Measurements from ENCODE around the gene SYNE2. TPM values are rescaled to one million over a fixed set of nuclear protein-coding genes. Genes with fewer than 3 reads are reported as not detected.

The SYNE2 gene
- polyA plus RNA-seq, 1 donor: 50.5 TPM

GRCh38 chr14:64196814-64197411, 344.1 kb downstream of the SYNE2 start:
- H3K4me3 ChIP-seq (ENCODE audit: low read length): peak overlapping the region; percentile 42
- no CpG with 5 or more reads among the region's 20 CpGs for WGBS (ENCODE audit: insufficient coverage, low lambda C conversion rate)

GRCh38 chr14:64197996-64198395, 345.2 kb downstream of the SYNE2 start:
- Histone ChIP-seq H3K9me3 (ENCODE audit: control insufficient read depth, low read depth, low read length) (no peaks in the 10 kb centered on the region), H3K4me1 (ENCODE audit: control insufficient read depth, insufficient read depth, low read length) (peaks cover 28% of the 10 kb centered on the region), H3K36me3 (ENCODE audit: control insufficient read depth, insufficient read depth, low read length) (peaks cover 5% of the 10 kb centered on the region), H3K4me3 (ENCODE audit: low read length) (no peak overlapping the region), H3K27ac (ENCODE audit: low read length) (no peak overlapping the region), H3K27me3 (ENCODE audit: control insufficient read depth, insufficient read depth, low read length) (no peaks in the 10 kb centered on the region)
- 100% methylated on average over 1 of the region's 3 CpGs for WGBS (ENCODE audit: insufficient coverage, low lambda C conversion rate)
- no peak for DNase-seq

More at GRCh38 chr14:64196814-64197411, 344.1 kb downstream of the SYNE2 start:
- H3K4me1 ChIP-seq (ENCODE audit: control insufficient read depth, insufficient read depth, low read length): peaks cover 25% of the 10 kb centered on the region
- no peaks in the 10 kb centered on the region for H3K27me3 ChIP-seq (ENCODE audit: control insufficient read depth, insufficient read depth, low read length)
- DNase-seq: peak; percentile 47 to 76
- H3K27ac ChIP-seq (ENCODE audit: low read length): peak overlapping the region; percentile 56
- peaks cover 10% of the 10 kb centered on the region for H3K36me3 ChIP-seq (ENCODE audit: control insufficient read depth, insufficient read depth, low read length)
- no peaks in the 10 kb centered on the region for H3K9me3 ChIP-seq (ENCODE audit: control insufficient read depth, low read depth, low read length)

GRCh38 chr14:64198486-64198885, 345.7 kb downstream of the SYNE2 start:
- H3K4me1 ChIP-seq (ENCODE audit: control insufficient read depth, insufficient read depth, low read length): peaks cover 28% of the 10 kb centered on the region
- H3K27ac ChIP-seq (ENCODE audit: low read length): no peak overlapping the region
- no peaks in the 10 kb centered on the region for H3K27me3 ChIP-seq (ENCODE audit: control insufficient read depth, insufficient read depth, low read length)
- H3K36me3 ChIP-seq (ENCODE audit: control insufficient read depth, insufficient read depth, low read length): peaks cover under 1% of the 10 kb centered on the region
- WGBS (ENCODE audit: insufficient coverage, low lambda C conversion rate): no CpG with 5 or more reads among the region's 3 CpGs
- DNase-seq: no peak
- no peaks in the 10 kb centered on the region for H3K9me3 ChIP-seq (ENCODE audit: control insufficient read depth, low read depth, low read length)
- no peak overlapping the region for H3K4me3 ChIP-seq (ENCODE audit: low read length)

GRCh38 chr14:64200170-64200569, 347.4 kb downstream of the SYNE2 start:
- H3K9me3 ChIP-seq (ENCODE audit: control insufficient read depth, low read depth, low read length): no peaks in the 10 kb centered on the region
- no CpG with 5 or more reads among the region's 4 CpGs for WGBS (ENCODE audit: insufficient coverage, low lambda C conversion rate)
- peaks cover 28% of the 10 kb centered on the region for H3K4me1 ChIP-seq (ENCODE audit: control insufficient read depth, insufficient read depth, low read length)
- no peaks in the 10 kb centered on the region for H3K27me3 ChIP-seq (ENCODE audit: control insufficient read depth, insufficient read depth, low read length)
- no peak overlapping the region for H3K4me3 ChIP-seq (ENCODE audit: low read length)
- peak; percentile 71 to 82 for DNase-seq
- H3K27ac ChIP-seq (ENCODE audit: low read length): peak overlapping the region; percentile 16
- peaks cover 6% of the 10 kb centered on the region for H3K36me3 ChIP-seq (ENCODE audit: control insufficient read depth, insufficient read depth, low read length)

GRCh38 chr14:64201296-64201695, 348.5 kb downstream of the SYNE2 start:
- WGBS (ENCODE audit: insufficient coverage, low lambda C conversion rate): no CpG with 5 or more reads among the region's 7 CpGs

GRCh38 chr14:64201921-64202545, 349.2 kb downstream of the SYNE2 start:
- H3K9me3 ChIP-seq (ENCODE audit: control insufficient read depth, low read depth, low read length): no peaks in the 10 kb centered on the region
- peaks cover 23% of the 10 kb centered on the region for H3K4me1 ChIP-seq (ENCODE audit: control insufficient read depth, insufficient read depth, low read length)
- H3K27ac ChIP-seq (ENCODE audit: low read length): no peak overlapping the region
- H3K4me3 ChIP-seq (ENCODE audit: low read length): no peak overlapping the region
- H3K27me3 ChIP-seq (ENCODE audit: control insufficient read depth, insufficient read depth, low read length): no peaks in the 10 kb centered on the region
- WGBS (ENCODE audit: insufficient coverage, low lambda C conversion rate): no CpG with 5 or more reads among the region's 18 CpGs
- peaks cover 8% of the 10 kb centered on the region for H3K36me3 ChIP-seq (ENCODE audit: control insufficient read depth, insufficient read depth, low read length)
- DNase-seq: no peak

More at GRCh38 chr14:64201296-64201695, 348.5 kb downstream of the SYNE2 start:
- Histone ChIP-seq H3K4me3 (ENCODE audit: low read length) (no peak overlapping the region), H3K4me1 (ENCODE audit: control insufficient read depth, insufficient read depth, low read length) (peaks cover 23% of the 10 kb centered on the region), H3K27ac (ENCODE audit: low read length) (no peak overlapping the region), H3K27me3 (ENCODE audit: control insufficient read depth, insufficient read depth, low read length) (no peaks in the 10 kb centered on the region), H3K9me3 (ENCODE audit: control insufficient read depth, low read depth, low read length) (no peaks in the 10 kb centered on the region), H3K36me3 (ENCODE audit: control insufficient read depth, insufficient read depth, low read length) (peaks cover 8% of the 10 kb centered on the region)
- peak; percentile 61 to 83 for DNase-seq

- no peak for DNase-seq
- no peaks in the 10 kb centered on the region for H3K9me3 ChIP-seq (ENCODE audit: control insufficient read depth, low read depth, low read length)
- peaks cover 23% of the 10 kb centered on the region for H3K4me1 ChIP-seq (ENCODE audit: control insufficient read depth, insufficient read depth, low read length)
- H3K27me3 ChIP-seq (ENCODE audit: control insufficient read depth, insufficient read depth, low read length): no peaks in the 10 kb centered on the region
- H3K36me3 ChIP-seq (ENCODE audit: control insufficient read depth, insufficient read depth, low read length): peaks cover 8% of the 10 kb centered on the region
- H3K4me3 ChIP-seq (ENCODE audit: low read length): no peak overlapping the region
- no peak overlapping the region for H3K27ac ChIP-seq (ENCODE audit: low read length)
- WGBS (ENCODE audit: insufficient coverage, low lambda C conversion rate): 80% methylated on average over 4 of the region's 10 CpGs
Measured at GRCh38 chr14:64202716-64203115, 349.9 kb downstream of the SYNE2 start.

- WGBS (ENCODE audit: insufficient coverage, low lambda C conversion rate): no CpG with 5 or more reads among the region's 4 CpGs
- H3K36me3 ChIP-seq (ENCODE audit: control insufficient read depth, insufficient read depth, low read length): peaks cover 15% of the 10 kb centered on the region
- peaks cover 23% of the 10 kb centered on the region for H3K4me1 ChIP-seq (ENCODE audit: control insufficient read depth, insufficient read depth, low read length)
- no peak overlapping the region for H3K4me3 ChIP-seq (ENCODE audit: low read length)
- H3K9me3 ChIP-seq (ENCODE audit: control insufficient read depth, low read depth, low read length): no peaks in the 10 kb centered on the region
- H3K27ac ChIP-seq (ENCODE audit: low read length): no peak overlapping the region
- H3K27me3 ChIP-seq (ENCODE audit: control insufficient read depth, insufficient read depth, low read length): no peaks in the 10 kb centered on the region
- no peak for DNase-seq
Measured at GRCh38 chr14:64203366-64204006, 350.7 kb downstream of the SYNE2 start.

- H3K27me3 ChIP-seq (ENCODE audit: control insufficient read depth, insufficient read depth, low read length): no peaks in the 10 kb centered on the region
- H3K27ac ChIP-seq (ENCODE audit: low read length): no peak overlapping the region
- no CpG with 5 or more reads among the region's 7 CpGs for WGBS (ENCODE audit: insufficient coverage, low lambda C conversion rate)
- H3K4me3 ChIP-seq (ENCODE audit: low read length): no peak overlapping the region
- peaks cover 63% of the 10 kb centered on the region for H3K36me3 ChIP-seq (ENCODE audit: control insufficient read depth, insufficient read depth, low read length)
- no peak for DNase-seq
- no peaks in the 10 kb centered on the region for H3K4me1 ChIP-seq (ENCODE audit: control insufficient read depth, insufficient read depth, low read length)
- H3K9me3 ChIP-seq (ENCODE audit: control insufficient read depth, low read depth, low read length): no peaks in the 10 kb centered on the region
Measured at GRCh38 chr14:64208261-64208660, 355.5 kb downstream of the SYNE2 start.

GRCh38 chr14:64208981-64209380, 356.2 kb downstream of the SYNE2 start:
- H3K4me3 ChIP-seq (ENCODE audit: low read length): no peak overlapping the region
- no peaks in the 10 kb centered on the region for H3K9me3 ChIP-seq (ENCODE audit: control insufficient read depth, low read depth, low read length)
- no peaks in the 10 kb centered on the region for H3K4me1 ChIP-seq (ENCODE audit: control insufficient read depth, insufficient read depth, low read length)
- no peak overlapping the region for H3K27ac ChIP-seq (ENCODE audit: low read length)
- H3K27me3 ChIP-seq (ENCODE audit: control insufficient read depth, insufficient read depth, low read length): no peaks in the 10 kb centered on the region
- no peak for DNase-seq
- peaks cover 65% of the 10 kb centered on the region for H3K36me3 ChIP-seq (ENCODE audit: control insufficient read depth, insufficient read depth, low read length)
- no CpG with 5 or more reads among the region's 10 CpGs for WGBS (ENCODE audit: insufficient coverage, low lambda C conversion rate)
